A549 treated with GW870086 at 1 μM for 4 hours (cell line): ENCODE data around the gene THAP4. TPM values are rescaled to one million over a fixed set of nuclear protein-coding genes. Genes with fewer than 3 reads are reported as not detected.

ENCODE experiments used
- total RNA-seq: library from RNA; stranded (reverse); fragments of 200-300 nt; extraction: Qiagen RNA extraction; gene quantifications from 5 replicates; pipeline ENCODE4 v1.2.3, GENCODE V29; 2022; ENCODE audit warnings: low read depth

THAP4 gene, protein sequence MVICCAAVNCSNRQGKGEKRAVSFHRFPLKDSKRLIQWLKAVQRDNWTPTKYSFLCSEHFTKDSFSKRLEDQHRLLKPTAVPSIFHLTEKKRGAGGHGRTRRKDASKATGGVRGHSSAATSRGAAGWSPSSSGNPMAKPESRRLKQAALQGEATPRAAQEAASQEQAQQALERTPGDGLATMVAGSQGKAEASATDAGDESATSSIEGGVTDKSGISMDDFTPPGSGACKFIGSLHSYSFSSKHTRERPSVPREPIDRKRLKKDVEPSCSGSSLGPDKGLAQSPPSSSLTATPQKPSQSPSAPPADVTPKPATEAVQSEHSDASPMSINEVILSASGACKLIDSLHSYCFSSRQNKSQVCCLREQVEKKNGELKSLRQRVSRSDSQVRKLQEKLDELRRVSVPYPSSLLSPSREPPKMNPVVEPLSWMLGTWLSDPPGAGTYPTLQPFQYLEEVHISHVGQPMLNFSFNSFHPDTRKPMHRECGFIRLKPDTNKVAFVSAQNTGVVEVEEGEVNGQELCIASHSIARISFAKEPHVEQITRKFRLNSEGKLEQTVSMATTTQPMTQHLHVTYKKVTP
- total RNA-seq = 59.5 to 87.8 TPM (median 76.1 TPM) in 5 replicates

GRCh38 chr2:241637018-241637794 lies at the start of gene THAP4, which contains the start of gene ATG4B:
THAP4 (minus strand) TSS chr2:241637158; CDS start chr2:241637017, 141 bp downstream.
ATG4B (plus strand) TSS chr2:241637693; CDS start chr2:241637715, 22 bp downstream.

GRCh38 chr2:241558532-241559322 lies 78.2 kb downstream of the THAP4 start, which contains the start of gene BOK:
BOK (plus strand) TSS chr2:241558745; CDS start chr2:241559484, 739 bp downstream.

Other genes with a start within 250 kb of the THAP4 start
- 98.8 to 111 TPM (median 105 TPM) in 5 replicates for gene STK25, start 128.6 kb downstream of the THAP4 start, total RNA-seq
- gene BOK, start 78.4 kb downstream of the THAP4 start, total RNA-seq = 23.4 to 34.1 TPM (median 33.3 TPM) in 5 replicates
- gene ATG4B, start 535 bp upstream of the THAP4 start, total RNA-seq = 41.6 to 64.8 TPM (median 50.7 TPM) in 5 replicates
- 126 to 157 TPM (median 137 TPM) in 5 replicates for gene DTYMK, start 49.7 kb upstream of the THAP4 start, total RNA-seq
- 19.5 to 25.6 TPM (median 21.7 TPM) in 5 replicates for gene ING5, start 64.9 kb upstream of the THAP4 start, total RNA-seq
- gene D2HGDH, start 97.5 kb upstream of the THAP4 start, total RNA-seq = 6.6 to 9.2 TPM (median 8.7 TPM) in 5 replicates
- gene GAL3ST2, start 139.7 kb upstream of the THAP4 start, total RNA-seq = 0.10 to 0.34 TPM (median 0.13 TPM) in 5 replicates
- gene NEU4, start 172.0 kb upstream of the THAP4 start, total RNA-seq = 0.08 to 0.48 TPM (median 0.19 TPM) in 5 replicates
- not detected in 5 replicates for gene PDCD1, start 221.7 kb upstream of the THAP4 start, total RNA-seq
- gene RTP5, start 232.6 kb upstream of the THAP4 start, total RNA-seq = not detected in 5 replicates